Middle frontal gyrus (tissue), 1 donor: ENCODE data around the gene NOL11.
"Not testable (repeated sequence)": the region's sequence is repeated elsewhere in the genome, so short reads cannot be mapped to it uniquely, and the experiment has no call there.

Source experiments
- DNase-seq: peaks from one replicate; pipeline ENCODE4 v3.0.0-alpha.2; 2015; ENCODE audit warnings: low spot score; ENCODE audit errors: extremely low spot score

NOL11 gene

DNA sequence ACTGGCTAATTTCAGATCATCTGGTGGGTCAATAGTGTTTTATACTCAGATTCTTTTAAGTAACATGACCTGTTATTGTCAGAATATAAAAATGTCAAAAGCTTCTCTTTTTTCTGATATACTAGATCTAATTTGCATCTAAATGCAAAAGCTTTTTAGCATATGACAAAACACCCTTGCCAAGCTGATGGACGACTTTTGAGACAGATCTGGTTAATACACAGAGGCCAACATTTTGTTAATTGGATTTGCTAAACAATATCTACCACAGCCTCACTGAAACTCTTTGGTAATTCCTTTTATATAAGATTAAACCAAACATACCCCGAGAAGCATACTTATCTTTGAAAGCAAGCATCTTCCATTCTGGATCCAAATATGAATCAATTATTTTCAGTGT is 10.3 kb upstream of the NOL11 start:
- no peak for DNase-seq

- no peak for DNase-seq
These were observed 9.4 kb upstream of the NOL11 start for GRCh38 chr17:67708378-67708777.

- no peak for DNase-seq
These were observed 5.8 kb upstream of the NOL11 start for GRCh38 chr17:67711916-67712315.

GRCh38 chr17:67712375-67712774 is 5.4 kb upstream of the NOL11 start:
- DNase-seq: no peak

- no peak for DNase-seq
These were observed 4.6 kb upstream of the NOL11 start for GRCh38 chr17:67713169-67713568.

GRCh38 chr17:67716405-67716798 is 1.3 kb upstream of the NOL11 start:
- DNase-seq: no peak

- no peak for DNase-seq
These were observed 528 bp upstream of the NOL11 start for GRCh38 chr17:67717192-67717623.

DNA sequence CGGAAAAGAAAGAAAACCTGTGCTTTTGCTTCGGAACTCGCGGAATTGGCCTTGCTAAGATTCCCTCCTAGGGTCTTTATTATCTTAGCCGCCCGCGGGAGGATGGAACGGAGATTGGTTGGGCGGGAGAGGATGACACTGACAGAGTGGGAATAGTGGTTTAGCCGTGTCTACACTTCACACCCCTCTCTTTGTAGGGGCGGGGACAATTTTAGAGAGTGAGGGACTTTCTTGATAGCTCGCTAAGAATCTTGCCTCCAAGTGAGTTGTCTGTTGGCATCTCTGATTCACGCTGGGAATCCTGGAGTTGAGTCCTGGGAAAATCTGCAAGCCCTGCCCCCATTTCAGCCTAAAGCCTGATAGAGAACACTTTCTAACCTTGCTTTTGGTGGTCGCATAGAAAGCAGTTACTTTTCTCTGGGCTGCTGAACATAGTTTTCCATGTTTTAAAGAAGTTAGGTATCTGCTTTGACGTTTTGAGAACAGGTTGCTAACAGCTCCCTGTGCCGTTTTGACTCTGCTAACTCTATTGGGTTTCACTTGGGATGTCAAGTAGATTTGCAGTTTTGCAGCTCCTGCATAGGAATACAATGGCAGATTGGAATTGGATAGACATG is 697 bp downstream of the NOL11 start:
- no peak for DNase-seq

DNA sequence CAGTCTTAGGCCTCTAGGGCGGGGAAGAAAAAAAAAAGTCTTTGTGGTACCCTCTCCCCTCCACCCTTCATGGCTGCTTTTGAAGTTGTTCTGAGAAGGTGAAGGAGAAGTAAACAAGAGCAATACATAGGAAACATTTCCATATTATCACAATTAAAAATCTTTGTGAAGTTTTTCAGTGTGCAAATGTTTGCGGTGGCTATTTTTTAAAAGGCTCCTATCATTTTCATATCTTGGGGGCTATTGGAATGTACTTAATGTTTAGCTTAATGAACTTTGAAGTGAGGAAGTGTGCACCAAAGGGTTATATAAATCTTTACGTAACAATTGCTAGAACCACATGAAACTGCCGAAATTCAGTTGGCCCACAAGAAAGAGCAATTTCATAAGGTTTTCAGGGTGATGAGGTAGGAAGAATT is 7.6 kb downstream of the NOL11 start:
- DNase-seq: no peak

- DNase-seq: no peak
These were observed 8.1 kb downstream of the NOL11 start for GRCh38 chr17:67725807-67726206.

DNA sequence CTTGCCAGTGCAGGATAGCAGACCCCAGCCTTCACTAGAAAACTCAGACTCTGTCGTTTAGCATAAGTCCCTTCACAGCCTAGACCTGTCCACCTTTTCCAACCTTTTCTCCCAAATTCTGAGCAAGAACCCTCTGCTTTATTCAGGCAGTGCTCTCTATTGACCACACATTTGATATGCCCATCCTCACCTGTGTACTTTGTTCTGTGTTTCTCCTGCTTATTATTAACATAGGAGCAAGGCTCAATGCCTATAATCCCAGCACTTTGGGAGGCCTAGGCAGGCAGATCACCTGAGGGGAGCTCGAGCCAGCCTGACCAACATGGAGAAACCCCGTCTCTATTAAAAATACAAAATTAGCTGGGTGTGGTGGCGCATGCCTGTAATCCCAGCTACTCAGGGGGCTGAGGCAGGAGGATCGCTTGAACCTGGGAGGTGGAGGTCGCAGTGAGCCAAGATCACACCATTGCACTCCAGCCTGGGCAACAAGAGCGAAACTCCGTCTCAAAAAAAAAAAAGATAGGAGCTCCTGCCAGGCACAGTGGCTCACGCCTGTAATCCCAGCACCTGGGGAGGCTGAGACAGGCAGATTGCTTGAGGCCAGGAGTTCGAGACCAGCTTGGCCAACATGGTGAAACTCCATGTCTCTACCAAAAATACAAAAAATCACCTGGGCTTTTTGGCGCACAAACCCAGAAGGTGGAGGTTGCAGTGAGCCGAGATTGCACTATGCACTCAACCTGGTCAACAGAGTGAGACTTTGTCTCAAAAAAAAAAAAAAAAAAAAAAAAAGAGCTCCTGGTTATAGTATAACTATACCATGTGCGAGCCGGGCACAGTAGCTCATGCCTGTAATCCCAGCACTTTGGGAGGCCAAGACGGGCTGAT is 9.7 kb downstream of the NOL11 start:
- not testable (repeated sequence) for DNase-seq

DNA sequence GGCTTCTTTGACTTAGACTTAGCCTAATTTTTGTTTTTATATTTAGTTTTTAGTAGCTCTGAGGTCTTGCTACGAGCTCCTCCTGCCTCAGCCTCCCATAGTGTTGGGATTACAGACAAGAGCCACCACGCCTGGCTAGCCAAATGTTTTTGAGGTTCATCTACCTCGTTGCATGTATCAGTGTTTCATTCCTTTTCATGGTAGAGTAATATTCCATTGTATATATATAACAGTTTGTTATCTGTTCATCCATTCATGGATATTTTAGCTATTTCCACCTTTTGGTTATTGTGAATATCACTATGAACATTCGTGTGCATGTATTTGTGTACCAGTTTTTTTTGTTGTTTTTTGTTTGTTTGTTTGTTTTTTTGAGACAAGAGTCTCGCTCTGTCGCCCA is 12.2 kb downstream of the NOL11 start:
- no peak for DNase-seq

DNA sequence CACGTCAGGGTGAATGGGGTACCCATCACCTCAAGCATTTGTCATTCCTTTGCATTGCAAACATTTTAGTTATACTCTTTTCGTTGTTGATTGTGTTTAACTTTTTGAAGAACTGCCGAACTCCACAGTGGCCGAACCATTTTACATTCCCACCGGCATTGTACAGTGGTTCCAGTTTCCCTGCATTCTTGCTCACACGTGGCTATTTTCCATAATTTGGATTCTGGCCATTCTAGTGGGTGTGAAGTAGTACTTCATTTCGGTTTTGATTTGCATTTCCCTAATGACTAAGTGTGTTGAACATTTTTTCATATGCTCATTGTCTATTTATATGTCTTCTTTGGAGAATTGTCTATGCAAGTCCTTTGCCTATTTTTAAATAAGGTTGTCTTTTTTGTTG is 13.0 kb downstream of the NOL11 start:
- no peak for DNase-seq

DNA sequence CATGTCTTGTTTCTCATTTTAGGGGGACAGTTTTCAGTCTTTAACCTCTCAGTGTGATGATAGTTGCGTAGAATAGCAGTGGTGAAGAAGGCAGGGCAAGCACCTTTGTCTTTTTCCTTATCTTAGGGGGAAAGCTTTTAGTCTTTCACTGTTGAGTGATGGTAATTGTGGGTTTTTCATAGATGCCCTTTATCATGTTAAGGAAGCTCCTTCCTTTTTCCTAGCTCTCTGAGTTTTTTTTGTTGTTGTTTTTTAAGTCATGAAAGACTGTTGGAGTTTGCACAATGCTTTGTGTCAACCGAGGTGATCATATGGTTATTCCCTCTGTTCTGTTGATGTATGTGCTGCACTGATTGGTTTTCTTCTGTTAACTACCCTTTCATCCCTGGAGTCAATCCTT is 15.7 kb downstream of the NOL11 start:
- DNase-seq: no peak

- no peak for DNase-seq
These were observed 19.4 kb downstream of the NOL11 start for GRCh38 chr17:67737145-67737544.

GRCh38 chr17:67742025-67742424 is 24.3 kb downstream of the NOL11 start:
- DNase-seq: no peak

GRCh38 chr17:67746704-67747571 is 29.2 kb downstream of the NOL11 start:
- no peak for DNase-seq

DNA sequence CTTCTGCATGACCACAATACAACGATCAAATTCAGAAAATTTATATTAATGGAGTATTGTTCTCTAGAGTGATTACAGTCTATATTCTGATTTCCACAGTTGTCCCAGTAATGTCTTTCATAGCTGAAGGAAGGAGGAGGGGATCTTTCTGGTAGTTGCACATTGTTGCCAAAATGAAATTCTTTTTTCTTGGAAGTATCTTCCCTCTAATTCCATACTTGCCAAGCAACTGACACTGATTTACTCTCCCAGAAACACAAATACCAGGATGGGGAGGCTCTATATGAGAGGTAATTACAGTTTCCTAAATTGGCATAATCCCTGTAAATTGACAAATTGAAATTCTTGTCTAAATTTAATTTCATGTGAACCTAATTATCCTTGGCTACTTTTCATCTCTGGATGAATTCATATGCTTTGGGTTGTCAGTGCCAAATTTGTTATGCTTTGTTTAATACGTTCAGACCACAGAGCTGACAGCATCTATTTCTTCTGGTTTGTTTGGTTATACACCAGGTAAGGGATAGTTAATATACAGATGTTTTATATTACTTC is 30.0 kb downstream of the NOL11 start:
- DNase-seq: no peak

DNA sequence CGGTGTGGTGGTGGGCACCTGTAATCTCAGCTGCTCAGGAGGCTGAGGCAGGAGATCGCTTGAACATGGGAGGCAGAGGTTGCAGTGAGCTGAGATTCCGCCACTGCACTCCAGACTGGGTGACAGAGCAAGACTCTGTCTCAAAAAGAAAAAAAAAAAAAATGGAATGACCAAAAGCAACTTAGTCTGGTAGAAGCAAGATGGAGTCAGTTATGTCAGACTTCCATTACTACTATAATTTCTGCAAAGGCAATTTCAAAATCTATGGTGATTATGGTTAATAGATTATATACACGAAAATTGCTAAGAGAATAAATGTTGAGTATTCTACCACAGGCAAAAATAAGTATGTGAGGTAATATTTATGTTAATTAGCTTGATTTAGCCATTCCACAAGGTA is 32.3 kb downstream of the NOL11 start:
- no peak for DNase-seq

DNA sequence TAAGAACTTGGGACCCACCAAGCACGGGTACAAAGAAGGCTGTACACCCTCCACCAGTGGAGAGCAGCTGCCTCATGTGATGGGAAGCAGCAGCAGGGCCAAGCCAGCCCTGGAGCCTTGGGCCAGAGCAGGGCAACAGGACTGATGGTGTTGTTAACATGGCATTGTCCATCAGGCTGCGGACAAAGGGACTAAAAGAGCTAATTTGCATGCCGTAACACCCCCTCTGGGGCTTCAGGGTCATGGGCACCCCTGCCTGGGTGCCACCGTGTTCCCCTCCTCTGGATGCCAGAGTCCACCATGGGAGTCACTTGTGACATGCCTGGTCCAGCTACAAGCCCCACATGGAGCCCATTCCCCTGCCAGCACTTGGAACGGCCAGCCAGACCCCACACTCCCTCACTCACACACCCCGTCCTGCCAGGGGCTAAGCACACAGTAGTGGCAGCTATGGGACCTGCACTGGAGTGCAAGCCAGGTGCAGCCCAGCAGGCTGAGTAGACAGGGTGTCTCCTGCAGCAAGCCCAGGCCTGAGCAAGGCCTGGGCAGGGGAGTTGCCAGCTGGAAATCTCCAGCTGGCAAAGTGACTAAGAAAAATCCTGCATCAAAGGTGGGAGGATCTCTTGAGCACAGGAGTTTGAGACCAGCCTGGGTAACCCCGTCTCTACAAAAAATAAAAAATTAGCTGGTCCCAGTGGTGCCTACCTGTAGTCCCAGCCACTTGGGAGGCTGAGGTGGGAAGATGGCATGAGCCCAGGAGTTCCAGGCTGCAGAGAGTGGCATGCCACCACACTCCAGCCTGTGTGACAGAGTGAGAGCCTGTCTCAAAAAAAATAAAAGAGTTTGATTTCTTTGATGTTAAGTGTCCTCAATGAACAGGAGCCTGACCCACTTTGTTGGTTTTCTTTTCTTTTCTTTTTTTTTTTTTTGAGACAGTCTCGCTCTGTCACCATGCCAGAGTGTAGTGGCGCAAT is 33.7 kb downstream of the NOL11 start:
- DNase-seq: no peak
